Measurements from ENCODE around the gene LMAN1L.

LMAN1L gene

GRCh38 chr15:74863239-74864056 is 50.8 kb downstream of the LMAN1L start:
- no peak for DNase-seq

GRCh38 chr15:74864296-74864695 is 51.7 kb downstream of the LMAN1L start:
- DNase-seq, result no peak

GRCh38 chr15:74865316-74865715 is 52.7 kb downstream of the LMAN1L start:
- no peak for DNase-seq

- DNase-seq, result no peak
Observed at GRCh38 chr15:74866090-74866489, 53.5 kb downstream of the LMAN1L start.

- DNase-seq, result no peak
Observed at GRCh38 chr15:74867466-74868038, 54.9 kb downstream of the LMAN1L start.

- peak; percentile 95 for DNase-seq
Observed at GRCh38 chr15:74868059-74868458, 55.4 kb downstream of the LMAN1L start.

- no peak for DNase-seq
Observed at GRCh38 chr15:74869372-74869725, 56.7 kb downstream of the LMAN1L start.

- DNase-seq, result peak; percentile 98
Observed at GRCh38 chr15:74869726-74870407, 57.2 kb downstream of the LMAN1L start.

- DNase-seq, result no peak
Observed at GRCh38 chr15:74870436-74871215, 58.0 kb downstream of the LMAN1L start.

- no peak for DNase-seq
Observed at GRCh38 chr15:74872702-74873035, 60.0 kb downstream of the LMAN1L start.

GRCh38 chr15:74873036-74873755 is 60.6 kb downstream of the LMAN1L start, which contains the start of gene SCAMP2:
TSS of gene SCAMP2 (minus strand) at chr15:74873365. CDS start at chr15:74873255, 110 bp downstream.
- peak; percentile 93 for DNase-seq

GRCh38 chr15:74873756-74874424 is 61.3 kb downstream of the LMAN1L start:
- no peak for DNase-seq

Measured in GDM1 (cell line).